ENCODE data around the gene FAM184A.

- no peak for TF ChIP-seq CBX8 (IDR thresholded peaks at IDR 0.05; ENCODE audit: borderline replicate concordance, low read depth, low read length)
- TF ChIP-seq, protein P1, sequence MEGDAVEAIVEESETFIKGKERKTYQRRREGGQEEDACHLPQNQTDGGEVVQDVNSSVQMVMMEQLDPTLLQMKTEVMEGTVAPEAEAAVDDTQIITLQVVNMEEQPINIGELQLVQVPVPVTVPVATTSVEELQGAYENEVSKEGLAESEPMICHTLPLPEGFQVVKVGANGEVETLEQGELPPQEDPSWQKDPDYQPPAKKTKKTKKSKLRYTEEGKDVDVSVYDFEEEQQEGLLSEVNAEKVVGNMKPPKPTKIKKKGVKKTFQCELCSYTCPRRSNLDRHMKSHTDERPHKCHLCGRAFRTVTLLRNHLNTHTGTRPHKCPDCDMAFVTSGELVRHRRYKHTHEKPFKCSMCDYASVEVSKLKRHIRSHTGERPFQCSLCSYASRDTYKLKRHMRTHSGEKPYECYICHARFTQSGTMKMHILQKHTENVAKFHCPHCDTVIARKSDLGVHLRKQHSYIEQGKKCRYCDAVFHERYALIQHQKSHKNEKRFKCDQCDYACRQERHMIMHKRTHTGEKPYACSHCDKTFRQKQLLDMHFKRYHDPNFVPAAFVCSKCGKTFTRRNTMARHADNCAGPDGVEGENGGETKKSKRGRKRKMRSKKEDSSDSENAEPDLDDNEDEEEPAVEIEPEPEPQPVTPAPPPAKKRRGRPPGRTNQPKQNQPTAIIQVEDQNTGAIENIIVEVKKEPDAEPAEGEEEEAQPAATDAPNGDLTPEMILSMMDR (IDR thresholded peaks at IDR 0.05; ENCODE audit: control extremely low read depth in 1 of 3, insufficient read depth in 1 of 3, low read depth in 1 of 3, low read length in 3 of 3), result no peak
- TF ChIP-seq, protein P2, sequence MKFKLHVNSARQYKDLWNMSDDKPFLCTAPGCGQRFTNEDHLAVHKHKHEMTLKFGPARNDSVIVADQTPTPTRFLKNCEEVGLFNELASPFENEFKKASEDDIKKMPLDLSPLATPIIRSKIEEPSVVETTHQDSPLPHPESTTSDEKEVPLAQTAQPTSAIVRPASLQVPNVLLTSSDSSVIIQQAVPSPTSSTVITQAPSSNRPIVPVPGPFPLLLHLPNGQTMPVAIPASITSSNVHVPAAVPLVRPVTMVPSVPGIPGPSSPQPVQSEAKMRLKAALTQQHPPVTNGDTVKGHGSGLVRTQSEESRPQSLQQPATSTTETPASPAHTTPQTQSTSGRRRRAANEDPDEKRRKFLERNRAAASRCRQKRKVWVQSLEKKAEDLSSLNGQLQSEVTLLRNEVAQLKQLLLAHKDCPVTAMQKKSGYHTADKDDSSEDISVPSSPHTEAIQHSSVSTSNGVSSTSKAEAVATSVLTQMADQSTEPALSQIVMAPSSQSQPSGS (IDR thresholded peaks at IDR 0.05; ENCODE audit: low read length), result no peak
- no peak for TF ChIP-seq RAD21 (IDR thresholded peaks at IDR 0.05 in 1 of 2, conservative IDR thresholded peaks at IDR 0.05 in 1 of 2; ENCODE audit: low read depth in 2 of 2, low read length in 2 of 2)
- TF ChIP-seq POLR2A (IDR thresholded peaks at IDR 0.05; ENCODE audit: control extremely low read depth in 1 of 2, low read depth in 2 of 2, low read length in 2 of 2), result no peak
Observed at GRCh38 chr6:118914598-118914997, 163.9 kb downstream of the FAM184A start.
